ENCODE measurements around the gene WSB1.

WSB1 gene

GRCh38 chr17:27339836-27340550 lies 46.1 kb downstream of the WSB1 start:
- DNase-seq = no peak

DNA sequence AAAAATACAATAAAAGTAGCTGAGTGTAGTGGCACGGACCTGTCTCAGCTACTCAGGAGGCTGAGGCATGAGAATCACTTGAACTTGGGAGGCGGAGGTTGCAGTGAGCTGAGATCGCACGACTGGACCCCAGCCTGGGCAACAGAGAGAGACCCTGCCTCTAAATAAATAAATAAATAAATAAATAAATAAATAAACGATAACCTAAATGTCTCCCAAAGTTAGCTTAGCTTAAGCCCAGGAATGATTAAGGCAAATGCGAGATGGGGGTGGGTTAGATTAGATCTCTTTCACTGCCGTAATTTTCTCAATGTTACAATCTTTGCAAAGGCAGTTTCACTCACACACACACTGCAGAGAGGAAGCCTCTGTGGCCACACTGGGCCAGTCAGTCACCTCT lies 46.7 kb downstream of the WSB1 start:
- DNase-seq = no peak

- no peak for DNase-seq
Measured at GRCh38 chr17:27341041-27341471, 47.1 kb downstream of the WSB1 start.

- no peak for DNase-seq
Measured at GRCh38 chr17:27342059-27342458, 48.1 kb downstream of the WSB1 start.

DNA sequence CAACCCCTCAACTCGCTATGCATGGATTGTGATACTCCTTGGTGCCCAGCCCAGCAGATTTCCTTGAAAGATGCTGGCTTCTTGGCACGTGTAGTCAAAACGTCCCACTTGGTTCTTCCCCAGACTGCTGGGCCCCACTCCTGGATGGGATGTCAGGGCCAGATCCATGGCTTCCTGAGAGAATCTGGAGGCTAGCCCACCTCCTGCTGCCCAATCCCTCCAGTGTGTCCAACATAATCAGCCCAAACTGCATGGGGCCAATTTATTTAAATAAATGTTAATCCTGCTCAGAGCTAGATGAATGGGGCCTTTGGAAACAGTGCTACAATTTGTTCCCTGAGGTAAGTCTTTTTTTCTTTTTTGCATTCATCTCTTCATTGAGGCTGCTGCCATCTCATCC lies 49.4 kb downstream of the WSB1 start:
- DNase-seq = no peak

DNA sequence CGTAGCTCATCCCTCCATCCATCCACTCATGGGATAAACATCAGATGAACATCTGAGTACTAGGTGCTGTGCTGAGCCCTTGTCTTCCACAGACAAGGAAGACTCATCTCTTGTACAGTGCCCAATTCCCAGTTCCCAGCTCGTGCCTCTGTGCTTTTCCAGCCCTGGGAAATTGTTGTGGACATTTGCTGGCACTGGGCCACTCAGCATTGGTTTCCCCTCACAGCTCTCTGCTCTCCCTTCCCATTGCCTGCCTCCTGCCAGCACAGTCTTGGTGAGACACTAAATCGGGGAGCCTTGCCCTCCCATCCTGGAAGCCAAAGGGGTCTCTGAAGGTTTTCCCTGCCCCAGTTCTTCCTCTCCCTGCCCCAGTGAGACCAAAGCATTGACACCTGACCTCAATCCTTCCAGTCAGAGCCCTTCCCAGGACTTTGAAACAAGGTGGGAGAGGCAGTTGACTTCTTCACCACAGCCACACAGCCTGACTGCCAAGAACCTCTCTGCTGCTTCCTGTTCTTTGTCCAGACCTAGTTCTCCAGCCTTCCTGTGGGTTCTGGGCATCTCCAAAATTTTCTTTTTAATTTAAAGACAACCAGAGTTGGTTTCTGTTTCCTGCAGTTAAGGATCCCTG lies 50.2 kb downstream of the WSB1 start:
- no peak for DNase-seq

DNA sequence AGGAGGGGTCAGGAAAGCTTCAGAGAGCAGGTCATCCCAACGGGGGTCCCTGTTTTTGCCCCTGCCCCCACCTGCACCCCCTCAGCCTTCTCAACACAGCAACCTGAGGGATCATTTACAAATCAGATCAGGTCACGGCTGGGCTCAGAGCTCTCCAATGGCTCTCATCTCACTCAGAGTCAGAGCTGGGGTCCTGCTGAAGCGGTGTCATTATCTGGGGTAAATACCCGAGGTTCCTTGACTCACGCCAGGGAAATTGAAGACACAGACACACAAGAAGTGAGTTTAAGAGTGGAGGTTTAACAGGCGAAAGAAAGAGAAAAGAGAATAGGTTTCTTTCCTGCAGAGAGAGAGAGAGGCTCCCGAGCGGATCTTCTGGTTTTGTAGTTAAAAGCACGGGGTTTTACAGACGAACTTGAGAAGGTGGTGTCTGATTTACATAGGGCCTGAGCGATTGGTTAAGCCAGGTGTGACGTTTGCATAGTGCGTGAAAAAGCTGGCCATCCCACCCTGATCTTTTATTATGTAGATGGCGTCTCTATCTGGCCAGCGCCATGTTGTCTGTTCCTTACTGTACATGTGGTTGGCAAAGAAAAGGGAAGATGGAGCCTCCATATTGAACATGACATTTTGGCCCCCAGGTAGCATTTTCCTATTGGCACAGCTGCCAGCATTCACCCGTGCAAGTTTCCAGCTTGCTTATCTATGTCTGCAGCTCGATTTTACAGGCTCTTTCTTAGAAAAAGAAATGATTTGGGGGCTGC lies 51.4 kb downstream of the WSB1 start:
- DNase-seq = no peak

GRCh38 chr17:27346228-27346899 lies 52.5 kb downstream of the WSB1 start:
- no peak for DNase-seq

GRCh38 chr17:27348196-27348595 lies 54.3 kb downstream of the WSB1 start:
- DNase-seq = no peak

DNA sequence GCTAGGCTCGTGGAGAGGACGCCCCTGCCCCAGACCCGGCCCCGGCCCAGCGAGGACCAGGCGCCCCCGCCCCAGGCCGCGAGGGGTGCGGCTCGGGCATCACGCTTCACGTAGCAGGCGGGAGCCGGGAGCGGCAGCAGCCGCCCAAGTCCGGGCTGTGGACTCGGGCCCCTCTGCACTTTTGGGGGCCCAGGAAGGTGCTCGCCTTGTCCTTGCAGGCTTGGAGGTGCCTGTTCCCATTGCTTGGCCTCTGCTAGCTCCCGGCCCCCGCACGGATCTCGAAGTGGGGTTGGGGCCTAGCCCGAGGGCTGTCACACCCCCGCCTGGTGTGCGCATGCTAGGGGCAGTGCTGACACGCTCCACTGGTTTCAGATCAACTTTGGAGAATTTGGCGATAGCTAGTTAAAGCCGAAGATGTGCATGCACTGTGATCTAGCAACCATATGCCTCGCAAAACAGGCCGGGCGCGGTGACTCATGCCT lies 55.7 kb downstream of the WSB1 start:
- DNase-seq = no peak

DNA sequence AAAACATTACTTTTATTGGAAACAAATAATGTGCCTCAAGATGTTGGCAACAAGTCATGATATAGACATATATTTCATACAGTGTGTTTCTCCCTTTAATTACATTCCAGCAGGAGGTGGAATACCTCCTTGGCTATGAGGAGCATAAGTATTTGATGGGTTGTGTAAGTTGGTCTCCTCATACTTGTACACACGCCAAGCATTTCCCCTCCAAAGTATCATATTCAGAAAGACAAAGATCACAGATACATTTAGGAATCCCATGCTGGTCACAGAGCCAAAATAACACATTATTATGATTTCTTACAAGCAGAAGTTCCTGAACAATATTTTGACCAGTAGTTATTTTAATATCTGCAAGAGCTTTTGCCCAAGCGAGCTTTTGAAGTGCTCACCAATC lies 57.8 kb downstream of the WSB1 start:
- no peak for DNase-seq

DNA sequence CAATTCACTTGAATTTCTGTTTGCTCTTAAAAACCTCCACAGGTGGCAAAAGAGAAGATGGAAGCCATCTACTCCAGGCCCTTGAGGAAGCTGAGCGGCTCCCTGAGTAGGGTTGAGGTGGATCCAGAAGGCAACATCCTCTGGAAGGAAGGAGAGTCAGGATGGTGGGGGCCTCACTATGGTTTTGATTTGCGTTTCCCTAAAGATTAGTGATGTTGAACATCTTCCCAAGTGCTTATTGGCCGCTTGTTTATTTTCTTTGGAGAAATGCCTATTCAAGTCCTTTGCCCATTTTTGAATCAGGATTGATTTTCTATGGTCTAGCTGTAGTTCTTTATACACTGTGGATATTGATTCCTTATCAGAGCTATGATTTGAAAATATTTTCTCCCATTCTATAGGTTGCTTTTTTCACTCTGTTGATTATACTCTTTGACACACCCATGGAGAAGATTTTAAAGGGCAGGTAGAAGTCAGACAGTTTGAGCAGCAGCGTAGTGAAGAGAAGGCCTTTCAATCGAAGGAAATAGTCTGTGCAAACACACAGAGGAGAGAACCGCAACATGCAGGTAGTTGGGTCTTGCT lies 58.6 kb downstream of the WSB1 start:
- no peak for DNase-seq

GRCh38 chr17:27353033-27353460 lies 59.1 kb downstream of the WSB1 start:
- DNase-seq = no peak

DNA sequence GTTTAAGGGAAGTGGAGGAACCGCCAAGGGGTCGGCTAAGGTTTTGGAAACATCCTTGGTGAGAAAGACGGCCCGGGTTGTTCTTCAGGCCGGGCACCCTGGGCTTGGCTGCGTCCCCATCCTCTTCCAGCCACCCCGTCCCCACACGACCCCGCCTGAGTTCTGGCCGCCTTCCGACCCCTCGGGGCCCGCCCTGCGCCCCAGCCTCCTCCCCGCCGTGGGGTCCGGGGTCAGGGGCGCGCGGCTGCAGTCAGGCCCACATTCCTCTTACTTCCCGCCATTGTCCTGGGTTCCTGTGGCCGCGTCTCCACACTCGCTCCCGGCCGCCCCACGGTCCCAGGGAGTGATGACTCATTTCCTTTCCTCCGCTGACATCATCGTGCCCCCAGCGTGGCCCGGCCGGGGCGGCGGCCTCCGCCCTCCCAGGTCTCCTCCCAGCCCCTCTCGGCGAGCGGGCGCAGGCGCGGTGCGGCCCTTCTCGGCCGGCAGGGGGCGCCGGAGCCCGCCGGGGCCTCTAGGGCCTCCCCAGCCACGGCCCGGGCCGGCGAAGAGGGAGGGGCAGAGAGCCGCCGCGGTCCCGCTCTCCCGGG lies 59.6 kb downstream of the WSB1 start:
- no peak for DNase-seq

- DNase-seq = no peak
Measured at GRCh38 chr17:27354051-27354490, 60.2 kb downstream of the WSB1 start.

GRCh38 chr17:27354491-27355081 lies 60.7 kb downstream of the WSB1 start:
- no peak for DNase-seq

- DNase-seq = no peak
Measured at GRCh38 chr17:27355419-27355818, 61.5 kb downstream of the WSB1 start.

GRCh38 chr17:27356091-27356705 lies 62.3 kb downstream of the WSB1 start:
- DNase-seq = no peak

- no peak for DNase-seq
Measured at GRCh38 chr17:27357236-27357635, 63.3 kb downstream of the WSB1 start.

- DNase-seq = no peak
Measured at GRCh38 chr17:27360507-27360906, 66.6 kb downstream of the WSB1 start.

DNA sequence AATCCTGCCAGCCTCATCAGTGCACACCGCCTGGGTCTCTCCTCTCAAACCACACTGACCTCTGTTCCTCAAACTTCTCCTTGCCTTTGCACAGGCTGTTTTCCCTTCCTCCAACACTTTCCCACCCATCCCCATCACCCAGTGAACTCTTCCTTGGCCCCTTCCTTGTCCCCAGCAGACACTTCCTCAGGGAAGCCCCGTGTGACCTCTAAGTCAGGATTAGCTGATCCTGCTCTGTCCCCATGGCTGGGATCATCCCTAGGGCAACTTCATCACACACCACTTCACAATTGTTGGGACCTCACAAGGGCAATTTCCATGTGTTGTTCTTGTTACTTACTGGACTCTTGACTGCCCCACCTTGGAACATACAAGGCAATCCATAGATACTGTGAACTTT lies 67.8 kb downstream of the WSB1 start:
- DNase-seq = no peak

- DNase-seq = no peak
Measured at GRCh38 chr17:27362503-27362902, 68.6 kb downstream of the WSB1 start.

Data from NCI-H187 treated with DMSO at 0.1 percent for 48 hours (cell line).